ENCODE measurements around the gene USP33. TPM values are rescaled to one million over a fixed set of nuclear protein-coding genes. Genes with fewer than 3 reads are reported as not detected.

Gene USP33
- total and polyA plus RNA-seq, 9 of the 15 experiments (the other 6 are each of a cell fraction or from before 2014, with no cell fraction given) = 22.4 to 83.5 (median 44.7) TPM

GRCh38 chr1:77673716-77674355 lies 85.8 kb downstream of the USP33 start:
- no peaks in the 10 kb centered on the region; the same call in 1 of the 2 replicates for H4K20me1 ChIP-seq (replicated peaks; ENCODE audit: control insufficient read depth, insufficient read depth, low read length)
- no peak overlapping the region for H2AFZ ChIP-seq (ENCODE audit: low read depth, low read length)
- no TSS peak for BruUV-seq (replicated peaks)
- H3K27me3 ChIP-seq (ENCODE audit: control insufficient read depth in 2 of 2, insufficient read depth in 2 of 2, low read length in 2 of 2) = no peaks in the 10 kb centered on the region
- no peaks in the 10 kb centered on the region for H3K9me1 ChIP-seq (ENCODE audit: control insufficient read depth, insufficient read depth, low read length)
- no peak overlapping the region for H3K27ac ChIP-seq (ENCODE audit: extremely low read depth, low read depth, low read length)
- H3K9me3 ChIP-seq (replicated peaks; ENCODE audit: control insufficient read depth, insufficient read depth, low read depth, low read length) = no peaks in the 10 kb centered on the region
- no peak overlapping the region for H3K4me2 ChIP-seq (ENCODE audit: insufficient read depth, low read length)
- in situ Hi-C loops (cut with MboI) = no loop called here
- ChIA-PET CTCF (ENCODE audit: low intra/inter-chr PET ratio) (no interaction called here), POLR2A (interaction anchor here (0.6 kb wide), 3 partner anchors 9 to 441 kb away, joined by 3 to 4 read pairs (median 3); partner anchors contain the start of gene ZZZ3)
- no peak for DNase-seq (ENCODE audit: extremely low read depth in 1 of 4, low spot score in 3 of 4)
- no peak overlapping the region for H3K4me3 ChIP-seq
- peaks cover 99% of the 10 kb centered on the region for H3K79me2 ChIP-seq (ENCODE audit: control insufficient read depth, insufficient read depth, low read length)
- peaks cover 7 to 15% of the 10 kb centered on the region in 2 experiments; a peak in 4 of 5 replicates for H3K4me1 ChIP-seq (replicated peaks in 1 of 2; ENCODE audit: control insufficient read depth in 2 of 2, insufficient read depth in 2 of 2, low read length in 2 of 2)
- 100% methylated on average over 1 of the region's 1 CpG for WGBS (ENCODE audit: insufficient coverage, low coverage, missing lambda C conversion rate)
- intact Hi-C loops (cut with micrococcal nuclease) = no loop called here
- no peak for TF ChIP-seq SREBF1 (IDR thresholded peaks at IDR 0.05; ENCODE audit: borderline replicate concordance, low read depth, low read length)
- TF ChIP-seq MIER1 (IDR thresholded peaks at IDR 0.05; ENCODE audit: low read depth) = no peak
- no peak for TF ChIP-seq ZNF282 (CRISPR knock-in tag; IDR thresholded peaks at IDR 0.05)
- TF ChIP-seq TAF9B (IDR thresholded peaks at IDR 0.05; ENCODE audit: partially characterized antibody) = no peak
- TF ChIP-seq CREBBP (IDR thresholded peaks at IDR 0.05; ENCODE audit: low read depth, low read length) = no peak
- TF ChIP-seq CBFB (CRISPR knock-in tag; IDR thresholded peaks at IDR 0.05) = no peak
- TF ChIP-seq ZEB2 (IDR thresholded peaks at IDR 0.05) = no peak
- TF ChIP-seq, protein P1, sequence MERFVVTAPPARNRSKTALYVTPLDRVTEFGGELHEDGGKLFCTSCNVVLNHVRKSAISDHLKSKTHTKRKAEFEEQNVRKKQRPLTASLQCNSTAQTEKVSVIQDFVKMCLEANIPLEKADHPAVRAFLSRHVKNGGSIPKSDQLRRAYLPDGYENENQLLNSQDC (CRISPR knock-in tag; IDR thresholded peaks at IDR 0.05) = no peak
- no peak for TF ChIP-seq RERE (CRISPR knock-in tag; IDR thresholded peaks at IDR 0.05; ENCODE audit: borderline replicate concordance)
- no peak for TF ChIP-seq POLR2AphosphoS2 (IDR thresholded peaks at IDR 0.05; ENCODE audit: low read length)
- no peak for TF ChIP-seq ARNT (IDR thresholded peaks at IDR 0.05)
- no peak for FAIRE-seq
- H3K9ac ChIP-seq (ENCODE audit: insufficient read depth in 1 of 2, low read depth in 2 of 2, low read length in 2 of 2) = no peak overlapping the region
- peaks cover 22% of the 10 kb centered on the region; the same call in 1 of the 3 replicates for H3K36me3 ChIP-seq (ENCODE audit: control insufficient read depth, insufficient read depth, low read length)
- ATAC-seq = no peak
